Gastroesophageal sphincter (tissue), 3 donors: ENCODE data around the gene CCNI2.

Source experiments
- EP300 ChIP-seq: sonication (generic); formaldehyde crosslinking; IDR thresholded peaks from one replicate; pipeline ENCODE4 v1.6.1; 2017; ENCODE audit warnings: antibody characterized with exemption, mild to moderate bottlenecking
- POLR2A ChIP-seq, 2 donors: fragments of 450-650 bp; IDR thresholded peaks; one replicate each; pipeline ENCODE4 v1.6.1; 2017; ENCODE audit warnings: antibody characterized with exemption in 2 of 2, mild to moderate bottlenecking in 2 of 2, moderate library complexity in 1 of 2
- POLR2AphosphoS5 ChIP-seq: sonication (generic); formaldehyde crosslinking; IDR thresholded peaks from one replicate; pipeline ENCODE4 v1.6.1; 2017; ENCODE audit warnings: antibody characterized with exemption
- TF ChIP-seq, protein P1 (sequence below), 4 experiments: fragments of 200-600 bp in 2 of 4; fragments of 450-650 bp in 2 of 4; sonication (generic) in 1 of 4; IDR thresholded peaks; one replicate each; pipeline ENCODE4 v1.5.1; 2017 to 2019; ENCODE audit warnings: antibody characterized with exemption in 4 of 4, mild to moderate bottlenecking in 2 of 4, moderate library complexity in 2 of 4

DNA sequence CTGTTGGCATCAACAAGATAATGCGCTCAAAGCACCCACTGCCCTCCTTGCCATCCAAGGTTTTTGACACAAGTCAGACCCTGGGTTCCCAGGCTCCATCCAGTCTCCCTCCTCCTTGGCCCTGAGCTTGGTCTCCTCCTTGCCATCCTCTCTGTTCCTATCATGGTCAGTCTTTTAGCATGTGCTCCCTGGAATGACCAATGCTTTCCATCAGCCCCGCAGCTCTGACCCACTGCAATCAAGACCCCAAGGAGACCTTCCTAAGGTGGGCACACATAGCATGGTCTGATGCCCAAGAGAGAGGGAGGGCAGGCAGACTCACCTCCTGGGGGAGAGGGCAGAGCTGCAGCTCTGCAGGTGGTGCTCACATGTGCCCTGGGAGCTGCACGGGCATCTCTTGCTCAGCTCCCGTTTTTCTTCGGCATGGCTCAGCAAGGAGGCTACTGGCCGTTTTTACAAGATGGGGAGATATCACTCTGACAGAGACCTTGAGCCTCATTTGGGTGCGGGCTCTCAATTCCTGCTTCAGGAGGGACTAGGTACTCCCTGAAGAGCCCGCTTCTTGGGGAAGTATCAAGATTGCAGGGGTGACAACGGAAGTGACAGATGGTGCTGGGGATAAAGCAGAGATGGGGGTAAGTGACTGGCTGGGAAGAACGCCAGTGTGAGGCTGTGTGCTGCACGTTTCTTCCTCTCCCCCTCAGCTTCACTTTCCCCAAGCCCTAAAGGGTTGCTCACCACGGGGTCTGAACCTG lies 26.6 kb downstream of the CCNI2 start:
- TF ChIP-seq POLR2AphosphoS5 = no peak
- TF ChIP-seq EP300 = no peak
- TF ChIP-seq, protein P1, sequence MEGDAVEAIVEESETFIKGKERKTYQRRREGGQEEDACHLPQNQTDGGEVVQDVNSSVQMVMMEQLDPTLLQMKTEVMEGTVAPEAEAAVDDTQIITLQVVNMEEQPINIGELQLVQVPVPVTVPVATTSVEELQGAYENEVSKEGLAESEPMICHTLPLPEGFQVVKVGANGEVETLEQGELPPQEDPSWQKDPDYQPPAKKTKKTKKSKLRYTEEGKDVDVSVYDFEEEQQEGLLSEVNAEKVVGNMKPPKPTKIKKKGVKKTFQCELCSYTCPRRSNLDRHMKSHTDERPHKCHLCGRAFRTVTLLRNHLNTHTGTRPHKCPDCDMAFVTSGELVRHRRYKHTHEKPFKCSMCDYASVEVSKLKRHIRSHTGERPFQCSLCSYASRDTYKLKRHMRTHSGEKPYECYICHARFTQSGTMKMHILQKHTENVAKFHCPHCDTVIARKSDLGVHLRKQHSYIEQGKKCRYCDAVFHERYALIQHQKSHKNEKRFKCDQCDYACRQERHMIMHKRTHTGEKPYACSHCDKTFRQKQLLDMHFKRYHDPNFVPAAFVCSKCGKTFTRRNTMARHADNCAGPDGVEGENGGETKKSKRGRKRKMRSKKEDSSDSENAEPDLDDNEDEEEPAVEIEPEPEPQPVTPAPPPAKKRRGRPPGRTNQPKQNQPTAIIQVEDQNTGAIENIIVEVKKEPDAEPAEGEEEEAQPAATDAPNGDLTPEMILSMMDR (IDR thresholded peaks at IDR 0.05) = no peak
- TF ChIP-seq POLR2A (IDR thresholded peaks at IDR 0.05) = no peak
